Activated CD4-positive, alpha-beta memory T cell treated with anti-CD3 and anti-CD28 coated beads, Interleukin-2, amount 10 ng/mL, durations not matched to agents 7 days and 5 days (primary cell): ENCODE measurements around the gene CCDC134. TPM values are rescaled to one million over a fixed set of nuclear protein-coding genes. Genes with fewer than 3 reads are reported as not detected.
A peak's percentile ranks its signal among the peaks of the same experiment; 100 is the strongest.
"Not testable (repeated sequence)": the region's sequence is repeated elsewhere in the genome, so short reads cannot be mapped to it uniquely, and the experiment has no call there.

ENCODE experiments used
- CTCF ChIA-PET: fragments of 350-600 bp; sonication (Branson Sonifier 250); formaldehyde crosslinking; loops from one replicate; lab custom pipeline; 2021; ENCODE audit warnings: antibody characterized with exemption, inconsistent platforms; lab: Charles Lee
- POLR2A ChIA-PET: fragments of 350-600 bp; sonication (Branson Sonifier 250); formaldehyde crosslinking; loops from one replicate; lab custom pipeline; 2021; ENCODE audit warnings: antibody characterized with exemption; lab: Charles Lee
- DNase-seq: peaks from one replicate; pipeline ENCODE4 v3.0.0-alpha.2; 2020
- H3K27ac Mint-ChIP-seq: one replicate; pipeline ENCODE4 v1.8.0; 2021; ENCODE audit warnings: mild to moderate bottlenecking, mixed read lengths
- H3K27me3 Mint-ChIP-seq: one replicate; pipeline ENCODE4 v1.8.0; 2021; ENCODE audit warnings: mixed read lengths
- H3K36me3 Mint-ChIP-seq: one replicate; pipeline ENCODE4 v1.8.0; 2021; ENCODE audit warnings: low read depth, mixed read lengths
- H3K4me1 Mint-ChIP-seq: one replicate; pipeline ENCODE4 v1.8.0; 2021; ENCODE audit warnings: mixed read lengths
- H3K4me3 Mint-ChIP-seq: one replicate; pipeline ENCODE4 v1.8.0; 2021; ENCODE audit warnings: mild to moderate bottlenecking, mixed read lengths
- H3K9me3 Mint-ChIP-seq: one replicate; pipeline ENCODE4 v1.8.0; 2021; ENCODE audit warnings: mixed read lengths
- total RNA-seq, 2 experiments: library from RNA; stranded (reverse); gene quantifications; one replicate each; pipeline ENCODE4 v1.2.3, GENCODE V29; 2021

CCDC134 gene
- total RNA-seq, 2 experiments from 2014 or later = 17.9 to 20.3 TPM

- peaks cover 74% of the 10 kb centered on the region for H3K36me3 Mint-ChIP-seq
- not testable (repeated sequence) for H3K27ac Mint-ChIP-seq
These were observed 35.0 kb downstream of the CCDC134 start for GRCh38 chr22:41835462-41835861.

GRCh38 chr22:41836551-41836950 is 36.1 kb downstream of the CCDC134 start:
- Mint-ChIP-seq H3K4me1 (peaks cover 63% of the 10 kb centered on the region), H3K27ac (no peak overlapping the region), H3K9me3 (no peaks in the 10 kb centered on the region), H3K36me3 (peaks cover 72% of the 10 kb centered on the region), H3K4me3 (no peak overlapping the region), H3K27me3 (no peaks in the 10 kb centered on the region)
- CTCF ChIA-PET = interaction anchor here (1.0 to 3.3 kb wide), 3 partner anchors 11 to 139 kb away, joined by 3 to 11 read pairs (median 4); no protein-coding TSS in a partner anchor
- no peak for DNase-seq
- POLR2A ChIA-PET = interaction anchor here (0.9 to 6.3 kb wide), 4 partner anchors 8 to 104 kb away, joined by 4 to 82 read pairs (median 26); no protein-coding TSS in a partner anchor

More at GRCh38 chr22:41835462-41835861, 35.0 kb downstream of the CCDC134 start:
- ChIA-PET CTCF (interaction anchor here (1.0 to 3.3 kb wide), 7 partner anchors 12 to 169 kb away, joined by 3 to 11 read pairs (median 4); partner anchors contain the start of gene CENPM), POLR2A (interaction anchor here (1.2 to 8.2 kb wide), 9 partner anchors 9 to 105 kb away, joined by 4 to 82 read pairs (median 26); partner anchors contain the start of genes CCDC134 and SHISA8)
- not testable (repeated sequence) for H3K27me3 Mint-ChIP-seq, H3K9me3 Mint-ChIP-seq, DNase-seq, H3K4me3 Mint-ChIP-seq
- H3K4me1 Mint-ChIP-seq = peaks cover 60% of the 10 kb centered on the region

- CTCF ChIA-PET = interaction anchor here (0.6 to 2.5 kb wide), 3 partner anchors 18 to 758 kb away, joined by 3 to 8 read pairs (median 7); no protein-coding TSS in a partner anchor
- H3K4me1 Mint-ChIP-seq = peaks cover 73% of the 10 kb centered on the region
- H3K27me3 Mint-ChIP-seq = no peaks in the 10 kb centered on the region
- H3K36me3 Mint-ChIP-seq = peaks cover 72% of the 10 kb centered on the region
- H3K4me3 Mint-ChIP-seq = no peak overlapping the region
- H3K9me3 Mint-ChIP-seq = no peaks in the 10 kb centered on the region
- POLR2A ChIA-PET = interaction anchor here (0.9 to 1.5 kb wide), 5 partner anchors 10 to 87 kb away, joined by 3 to 5 read pairs (median 3); partner anchors contain the start of gene CCDC134
- no peak overlapping the region for H3K27ac Mint-ChIP-seq
- no peak for DNase-seq
These were observed 38.6 kb downstream of the CCDC134 start for GRCh38 chr22:41838842-41839618.

- Mint-ChIP-seq H3K4me1 (peaks cover 75% of the 10 kb centered on the region), H3K36me3 (peaks cover 67% of the 10 kb centered on the region), H3K27me3 (no peaks in the 10 kb centered on the region), H3K4me3 (no peak overlapping the region), H3K27ac (no peak overlapping the region), H3K9me3 (no peaks in the 10 kb centered on the region)
- CTCF ChIA-PET = interaction anchor here (0.7 to 1.1 kb wide), 2 partner anchors 17 to 190 kb away, joined by 5 to 7 read pairs; no protein-coding TSS in a partner anchor
- DNase-seq = no peak
- POLR2A ChIA-PET = interaction anchor here (0.9 to 1.5 kb wide), 3 partner anchors 9 to 39 kb away, joined by 3 to 5 read pairs (median 4); partner anchors contain the start of gene CCDC134
These were observed 39.7 kb downstream of the CCDC134 start for GRCh38 chr22:41840216-41840615.

GRCh38 chr22:41841085-41841712 is 40.7 kb downstream of the CCDC134 start:
- Mint-ChIP-seq H3K36me3 (peaks cover 62% of the 10 kb centered on the region), H3K9me3 (no peaks in the 10 kb centered on the region), H3K27me3 (no peaks in the 10 kb centered on the region), H3K4me1 (peaks cover 79% of the 10 kb centered on the region), H3K4me3 (no peak overlapping the region), H3K27ac (no peak overlapping the region)
- DNase-seq = no peak
- ChIA-PET CTCF (interaction anchor here (1.3 to 1.9 kb wide), 3 partner anchors 21 to 85 kb away, joined by 3 to 5 read pairs (median 4); partner anchors contain the start of gene CCDC134), POLR2A (interaction anchor here (0.7 to 7.5 kb wide), 3 partner anchors 8 to 61 kb away, joined by 3 to 82 read pairs (median 5); partner anchors contain the start of gene SREBF2)

- POLR2A ChIA-PET = interaction anchor here (0.9 to 7.5 kb wide), 5 partner anchors 10 to 103 kb away, joined by 3 to 82 read pairs (median 5); partner anchors contain the start of genes CENPM and SREBF2
- H3K9me3 Mint-ChIP-seq = no peaks in the 10 kb centered on the region
- peaks cover 82% of the 10 kb centered on the region for H3K4me1 Mint-ChIP-seq
- H3K27ac Mint-ChIP-seq = peak overlapping the region; percentile 63
- H3K4me3 Mint-ChIP-seq = no peak overlapping the region
- CTCF ChIA-PET = interaction anchor here (1.5 to 1.9 kb wide), 4 partner anchors 13 to 146 kb away, joined by 3 to 10 read pairs (median 5); partner anchors contain the start of gene CCDC134
- DNase-seq = no peak
- H3K36me3 Mint-ChIP-seq = peaks cover 55% of the 10 kb centered on the region
- no peaks in the 10 kb centered on the region for H3K27me3 Mint-ChIP-seq
These were observed 42.8 kb downstream of the CCDC134 start for GRCh38 chr22:41842996-41843970.

- CTCF ChIA-PET = interaction anchor here (1.5 to 1.8 kb wide), 3 partner anchors 13 to 147 kb away, joined by 3 to 10 read pairs (median 5); partner anchors contain the start of gene CCDC134
- Mint-ChIP-seq H3K4me1 (peaks cover 81% of the 10 kb centered on the region), H3K9me3 (no peaks in the 10 kb centered on the region), H3K4me3 (no peak overlapping the region), H3K36me3 (peaks cover 53% of the 10 kb centered on the region), H3K27ac (peak overlapping the region; percentile 31), H3K27me3 (no peaks in the 10 kb centered on the region)
- POLR2A ChIA-PET = interaction anchor here (0.9 to 7.5 kb wide), 4 partner anchors 11 to 96 kb away, joined by 3 to 82 read pairs (median 4); partner anchors contain the start of gene SREBF2
- no peak for DNase-seq
These were observed 43.6 kb downstream of the CCDC134 start for GRCh38 chr22:41844036-41844435.

GRCh38 chr22:41844513-41844912 is 44.0 kb downstream of the CCDC134 start:
- POLR2A ChIA-PET = interaction anchor here (1.8 to 7.5 kb wide), 2 partner anchors 11 to 13 kb away, joined by 5 to 82 read pairs; partner anchors contain the start of gene SREBF2
- H3K36me3 Mint-ChIP-seq = peaks cover 49% of the 10 kb centered on the region
- H3K27ac Mint-ChIP-seq = no peak overlapping the region
- H3K4me3 Mint-ChIP-seq = no peak overlapping the region
- no peaks in the 10 kb centered on the region for H3K27me3 Mint-ChIP-seq
- no peak for DNase-seq
- H3K9me3 Mint-ChIP-seq = no peaks in the 10 kb centered on the region
- peaks cover 76% of the 10 kb centered on the region for H3K4me1 Mint-ChIP-seq
- CTCF ChIA-PET = interaction anchor here (1.5 kb wide), 1 partner anchor 44 kb away, joined by 3 read pairs; the partner anchor contains the start of gene CCDC134

- POLR2A ChIA-PET = interaction anchor here (0.9 to 7.5 kb wide), 2 partner anchors 12 to 17 kb away, joined by 3 to 82 read pairs; partner anchors contain the start of gene SREBF2
- CTCF ChIA-PET = interaction anchor here (0.8 to 1.4 kb wide), 3 partner anchors 12 to 99 kb away, joined by 3 to 6 read pairs (median 4); no protein-coding TSS in a partner anchor
- peaks cover 68% of the 10 kb centered on the region for H3K4me1 Mint-ChIP-seq
- DNase-seq = no peak
- H3K27me3 Mint-ChIP-seq = no peaks in the 10 kb centered on the region
- H3K27ac Mint-ChIP-seq = peak overlapping the region; percentile 21
- H3K9me3 Mint-ChIP-seq = no peaks in the 10 kb centered on the region
- peaks cover 46% of the 10 kb centered on the region for H3K36me3 Mint-ChIP-seq
- no peak overlapping the region for H3K4me3 Mint-ChIP-seq
These were observed 45.1 kb downstream of the CCDC134 start for GRCh38 chr22:41845380-41846267.

GRCh38 chr22:41846268-41846987 is 45.9 kb downstream of the CCDC134 start:
- DNase-seq = no peak
- CTCF ChIA-PET = interaction anchor here (0.8 to 1.7 kb wide), 5 partner anchors 11 to 99 kb away, joined by 3 to 6 read pairs (median 4); no protein-coding TSS in a partner anchor
- no peaks in the 10 kb centered on the region for H3K9me3 Mint-ChIP-seq
- H3K36me3 Mint-ChIP-seq = peaks cover 43% of the 10 kb centered on the region
- H3K4me1 Mint-ChIP-seq = peaks cover 62% of the 10 kb centered on the region
- POLR2A ChIA-PET = interaction anchor here (0.9 to 7.5 kb wide), 2 partner anchors 13 to 16 kb away, joined by 3 to 82 read pairs; partner anchors contain the start of gene SREBF2
- H3K4me3 Mint-ChIP-seq = no peak overlapping the region
- H3K27me3 Mint-ChIP-seq = no peaks in the 10 kb centered on the region
- H3K27ac Mint-ChIP-seq = no peak overlapping the region
